Measurements from ENCODE around the gene CERS4.
"Not testable (repeated sequence)": the region's sequence is repeated elsewhere in the genome, so short reads cannot be mapped to it uniquely, and the experiment has no call there.

The CERS4 gene

DNA sequence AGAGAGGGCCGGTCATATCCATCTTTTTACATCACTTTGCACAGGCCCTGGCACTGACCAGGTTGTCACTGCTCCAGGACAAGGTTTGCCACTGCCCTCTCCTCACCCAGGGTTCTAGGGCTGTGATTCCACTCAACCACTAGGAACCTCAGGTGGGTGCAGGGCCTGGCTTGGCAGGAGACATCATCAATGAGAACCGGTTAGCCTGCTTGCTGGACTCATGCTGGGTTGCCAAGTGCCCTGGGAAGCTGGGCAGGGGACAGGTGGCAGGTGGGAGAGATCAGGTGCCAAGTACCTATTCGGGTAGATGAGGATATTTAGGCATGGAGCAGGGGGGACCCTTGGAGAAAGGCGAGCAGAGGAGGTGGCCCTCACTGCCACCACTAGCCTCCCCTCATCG, 4.2 kb upstream of the CERS4 start:
- Histone ChIP-seq H3K27ac (ENCODE audit: low read depth, low read length) (no peak overlapping the region), H3K9ac (ENCODE audit: low read length) (no peak overlapping the region), H3K79me2 (ENCODE audit: insufficient read depth, low read length) (no peaks in the 10 kb centered on the region), H3K9me2 (replicated peaks; ENCODE audit: insufficient read depth, low read length) (no peaks in the 10 kb centered on the region), H2AFZ (ENCODE audit: low read depth, low read length, severe bottlenecking) (no peak overlapping the region), H3K36me3 (ENCODE audit: low read length) (no peaks in the 10 kb centered on the region), H3K4me3 (ENCODE audit: insufficient read depth, low read length, poor library complexity, severe bottlenecking) (no peak overlapping the region), H3F3A (ENCODE audit: insufficient read depth) (peaks cover 4% of the 10 kb centered on the region; the same call in 1 of the 2 replicates), H3K27me3 (ENCODE audit: low read length) (no peaks in the 10 kb centered on the region), H3K4me2 (ENCODE audit: low read depth, low read length, poor library complexity, severe bottlenecking) (no peak overlapping the region), H3K9me3 (ENCODE audit: insufficient read depth, low read length) (no peaks in the 10 kb centered on the region), H4K20me1 (ENCODE audit: low read depth, low read length) (no peaks in the 10 kb centered on the region)
- TF ChIP-seq, protein P1, sequence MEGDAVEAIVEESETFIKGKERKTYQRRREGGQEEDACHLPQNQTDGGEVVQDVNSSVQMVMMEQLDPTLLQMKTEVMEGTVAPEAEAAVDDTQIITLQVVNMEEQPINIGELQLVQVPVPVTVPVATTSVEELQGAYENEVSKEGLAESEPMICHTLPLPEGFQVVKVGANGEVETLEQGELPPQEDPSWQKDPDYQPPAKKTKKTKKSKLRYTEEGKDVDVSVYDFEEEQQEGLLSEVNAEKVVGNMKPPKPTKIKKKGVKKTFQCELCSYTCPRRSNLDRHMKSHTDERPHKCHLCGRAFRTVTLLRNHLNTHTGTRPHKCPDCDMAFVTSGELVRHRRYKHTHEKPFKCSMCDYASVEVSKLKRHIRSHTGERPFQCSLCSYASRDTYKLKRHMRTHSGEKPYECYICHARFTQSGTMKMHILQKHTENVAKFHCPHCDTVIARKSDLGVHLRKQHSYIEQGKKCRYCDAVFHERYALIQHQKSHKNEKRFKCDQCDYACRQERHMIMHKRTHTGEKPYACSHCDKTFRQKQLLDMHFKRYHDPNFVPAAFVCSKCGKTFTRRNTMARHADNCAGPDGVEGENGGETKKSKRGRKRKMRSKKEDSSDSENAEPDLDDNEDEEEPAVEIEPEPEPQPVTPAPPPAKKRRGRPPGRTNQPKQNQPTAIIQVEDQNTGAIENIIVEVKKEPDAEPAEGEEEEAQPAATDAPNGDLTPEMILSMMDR (IDR thresholded peaks at IDR 0.05; ENCODE audit: insufficient read depth, low read length, poor library complexity, severe bottlenecking), result no peak
- no peak for TF ChIP-seq EZH2phosphoT487 (conservative IDR thresholded peaks at IDR 0.05; ENCODE audit: low read length)

DNA sequence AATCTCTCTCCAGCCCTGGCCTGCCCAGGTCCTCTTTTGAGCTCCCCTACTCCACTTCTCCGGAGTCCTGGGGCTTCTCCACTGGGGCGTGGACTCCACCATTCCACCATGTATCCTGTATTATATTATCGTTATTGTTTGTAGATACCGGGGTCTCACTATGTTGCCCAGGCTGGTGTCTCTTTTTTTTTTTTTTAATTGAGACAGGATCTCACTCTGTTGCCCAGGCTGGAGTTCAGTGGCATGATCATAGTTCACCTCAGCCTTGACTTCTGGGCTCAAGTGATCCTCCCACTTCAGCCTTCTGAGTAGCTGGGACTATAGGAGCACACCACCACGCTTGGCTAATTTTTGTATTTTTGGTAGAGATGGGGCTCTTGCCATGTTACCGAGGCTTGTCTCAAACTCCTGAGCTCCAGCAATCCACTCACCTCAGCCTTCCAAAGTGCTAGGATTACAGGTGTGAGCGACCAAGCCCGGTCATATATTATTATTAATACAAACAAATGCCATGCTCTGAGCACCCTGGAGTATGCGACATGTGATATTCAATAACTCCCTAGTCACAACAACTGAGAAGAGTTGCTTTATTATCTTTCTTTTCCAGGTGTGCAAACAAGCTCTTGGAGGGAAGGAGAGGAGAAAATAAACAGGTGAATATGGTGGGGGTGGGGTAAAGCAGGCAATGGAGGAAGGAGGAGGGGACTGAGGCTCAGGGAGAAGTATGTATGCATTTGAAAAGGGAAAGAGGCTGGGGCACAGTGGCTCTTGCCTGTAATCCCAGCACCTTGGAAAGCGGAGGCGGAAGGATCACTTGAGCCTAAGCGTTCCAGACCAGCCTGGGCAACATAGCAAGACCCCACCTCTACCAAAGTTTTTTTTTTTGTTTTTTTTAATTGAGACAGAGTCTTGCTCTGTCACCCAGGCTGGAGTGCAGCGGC, 2.8 kb upstream of the CERS4 start:
- no peak overlapping the region for H3K9ac ChIP-seq (ENCODE audit: low read length)
- no peak overlapping the region for H3K4me2 ChIP-seq (ENCODE audit: low read depth, low read length, poor library complexity, severe bottlenecking)
- H3K27me3 ChIP-seq (ENCODE audit: low read length), result no peaks in the 10 kb centered on the region

DNA sequence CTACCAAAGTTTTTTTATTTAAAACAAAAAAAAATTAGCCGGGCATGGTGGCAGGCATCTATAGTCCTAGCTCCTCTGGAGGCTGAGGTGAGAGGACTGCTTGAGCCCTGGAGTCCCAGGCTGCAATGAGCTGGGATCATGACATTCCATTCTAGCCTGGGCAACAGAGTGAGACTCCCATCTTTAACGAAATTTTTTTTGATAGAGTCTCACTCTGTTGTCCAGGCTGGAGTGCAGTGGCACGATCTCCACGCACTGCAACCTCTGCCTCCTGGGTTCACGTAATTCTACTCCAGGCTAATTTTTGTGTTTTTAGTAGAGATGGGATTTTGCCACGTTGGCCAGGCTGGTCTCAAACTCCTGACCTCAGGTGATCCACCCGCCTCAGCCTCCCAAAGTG, 1.8 kb upstream of the CERS4 start:
- not testable (repeated sequence) for H4K20me1 ChIP-seq (ENCODE audit: low read depth, low read length); H3K27ac ChIP-seq (ENCODE audit: low read depth, low read length); H3F3A ChIP-seq (ENCODE audit: insufficient read depth); H3K36me3 ChIP-seq (ENCODE audit: low read length); H3K27me3 ChIP-seq (ENCODE audit: low read length); H3K4me3 ChIP-seq (ENCODE audit: insufficient read depth, low read length, poor library complexity, severe bottlenecking); H3K4me2 ChIP-seq (ENCODE audit: low read depth, low read length, poor library complexity, severe bottlenecking); H3K9me3 ChIP-seq (ENCODE audit: insufficient read depth, low read length); H2AFZ ChIP-seq (ENCODE audit: low read depth, low read length, severe bottlenecking); H3K9me2 ChIP-seq (replicated peaks; ENCODE audit: insufficient read depth, low read length); H3K9ac ChIP-seq (ENCODE audit: low read length)
- peaks cover 15% of the 10 kb centered on the region; the same call in 1 of the 2 replicates for H3K79me2 ChIP-seq (ENCODE audit: insufficient read depth, low read length)

More for the DNA sequence above, 2.8 kb upstream of the CERS4 start:
- H3K9me2 ChIP-seq (replicated peaks; ENCODE audit: insufficient read depth, low read length), result no peaks in the 10 kb centered on the region
- no peak for TF ChIP-seq EZH2phosphoT487 (conservative IDR thresholded peaks at IDR 0.05; ENCODE audit: low read length)
- TF ChIP-seq, protein P1 (IDR thresholded peaks at IDR 0.05; ENCODE audit: insufficient read depth, low read length, poor library complexity, severe bottlenecking), result no peak
- H2AFZ ChIP-seq (ENCODE audit: low read depth, low read length, severe bottlenecking), result no peak overlapping the region
- H3F3A ChIP-seq (ENCODE audit: insufficient read depth), result peaks cover 4% of the 10 kb centered on the region; the same call in 1 of the 2 replicates
- H4K20me1 ChIP-seq (ENCODE audit: low read depth, low read length), result no peaks in the 10 kb centered on the region
- no peaks in the 10 kb centered on the region for H3K36me3 ChIP-seq (ENCODE audit: low read length)
- no peak overlapping the region for H3K4me3 ChIP-seq (ENCODE audit: insufficient read depth, low read length, poor library complexity, severe bottlenecking)
- no peaks in the 10 kb centered on the region for H3K9me3 ChIP-seq (ENCODE audit: insufficient read depth, low read length)
- H3K27ac ChIP-seq (ENCODE audit: low read depth, low read length), result no peak overlapping the region
- peaks cover 8% of the 10 kb centered on the region; the same call in 1 of the 2 replicates for H3K79me2 ChIP-seq (ENCODE audit: insufficient read depth, low read length)

Measured in SU-DHL-6 (cell line).